GM20431 (cell line): ENCODE data around the gene ALCAM.

Experiments used
- in situ Hi-C: fragments of 300-500 bp; cut with MseI, MboI; formaldehyde crosslinking; loops from one replicate; pipeline ENCODE4 v1.15.0; 2020; ENCODE audit warnings: low sequenced_read_pairs; ENCODE audit not compliant: unreplicated experiment

ALCAM gene

GRCh38 chr3:105355408-105356061 lies 11.2 kb upstream of the ALCAM start:
- in situ Hi-C loops, result loop anchor here (25.0 kb wide), 1 partner anchor 1093 kb away; no protein-coding TSS in a partner anchor

GRCh38 chr3:105356396-105356795 lies 10.3 kb upstream of the ALCAM start:
- in situ Hi-C loops, result loop anchor here (25.0 kb wide), 1 partner anchor 1094 kb away; no protein-coding TSS in a partner anchor

GRCh38 chr3:105356988-105357387 lies 9.7 kb upstream of the ALCAM start:
- in situ Hi-C loops, result loop anchor here (25.0 kb wide), 1 partner anchor 1095 kb away; no protein-coding TSS in a partner anchor

GRCh38 chr3:105359098-105359762 lies 7.5 kb upstream of the ALCAM start:
- in situ Hi-C loops, result loop anchor here (25.0 kb wide), 1 partner anchor 1097 kb away; no protein-coding TSS in a partner anchor

GRCh38 chr3:105360003-105360402 lies 6.7 kb upstream of the ALCAM start:
- in situ Hi-C loops, result loop anchor here (25.0 kb wide), 1 partner anchor 1098 kb away; no protein-coding TSS in a partner anchor

- in situ Hi-C loops, result loop anchor here (25.0 kb wide), 1 partner anchor 1100 kb away; no protein-coding TSS in a partner anchor
Measured at GRCh38 chr3:105362021-105362665, 4.6 kb upstream of the ALCAM start.

- in situ Hi-C loops, result loop anchor here (25.0 kb wide), 1 partner anchor 1102 kb away; no protein-coding TSS in a partner anchor
Measured at GRCh38 chr3:105364128-105364527, 2.6 kb upstream of the ALCAM start.

GRCh38 chr3:105365081-105365390 lies 1.7 kb upstream of the ALCAM start:
- in situ Hi-C loops, result loop anchor here (25.0 kb wide), 1 partner anchor 1103 kb away; no protein-coding TSS in a partner anchor

- in situ Hi-C loops, result loop anchor here (25.0 kb wide), 1 partner anchor 1103 kb away; no protein-coding TSS in a partner anchor
Measured at GRCh38 chr3:105365391-105366325, 1.1 kb upstream of the ALCAM start.

GRCh38 chr3:105367063-105367405 lies 325 bp downstream of the ALCAM start:
- in situ Hi-C loops, result loop anchor here (25.0 kb wide), 1 partner anchor 1105 kb away; no protein-coding TSS in a partner anchor

- in situ Hi-C loops, result loop anchor here (25.0 kb wide), 1 partner anchor 1105 kb away; no protein-coding TSS in a partner anchor
Measured at GRCh38 chr3:105367406-105368213, 901 bp downstream of the ALCAM start.

- in situ Hi-C loops, result loop anchor here (25.0 kb wide), 1 partner anchor 1107 kb away; no protein-coding TSS in a partner anchor
Measured at GRCh38 chr3:105368566-105369499, 2.1 kb downstream of the ALCAM start.

GRCh38 chr3:105369500-105370371 lies 3.0 kb downstream of the ALCAM start:
- in situ Hi-C loops, result loop anchor here (25.0 kb wide), 1 partner anchor 1107 kb away; no protein-coding TSS in a partner anchor

- in situ Hi-C loops, result loop anchor here (25.0 kb wide), 1 partner anchor 1111 kb away; no protein-coding TSS in a partner anchor
Measured at GRCh38 chr3:105373383-105373782, 6.7 kb downstream of the ALCAM start.

- in situ Hi-C loops, result no loop called here
Measured at GRCh38 chr3:105375750-105376511, 9.2 kb downstream of the ALCAM start.

- in situ Hi-C loops, result no loop called here
Measured at GRCh38 chr3:105377716-105378115, 11.0 kb downstream of the ALCAM start.
